GM23338 (cell line): Measurements from ENCODE around the gene SIL1. TPM values are rescaled to one million over a fixed set of nuclear protein-coding genes. Genes with fewer than 3 reads are reported as not detected.

Source experiments
- ATAC-seq: fragments of 200-7000 bp; cut with Tn5 transposase; 3 replicates; pipeline ENCODE4 v1.9.1; 2020
- DNase-seq: peaks from one replicate; pipeline ENCODE4 v3.0.0-alpha.2; 2015; ENCODE audit warnings: low spot score
- H2AFZ ChIP-seq: fragments of 200-600 bp; sonication (generic); 2 replicates; pipeline ENCODE4 v1.8.0; 2016; ENCODE audit warnings: antibody characterized with exemption, mild to moderate bottlenecking, moderate library complexity
- H3F3A ChIP-seq: fragments of 200-600 bp; sonication (generic); replicated peaks from 2 replicates; pipeline ENCODE4 v1.8.0; 2017; ENCODE audit warnings: antibody characterized with exemption, mixed run types, low read depth
- H3K27ac ChIP-seq: fragments of 200-600 bp; sonication (generic); 2 replicates; pipeline ENCODE4 v1.6.1; 2016; ENCODE audit warnings: low read depth
- H3K27me3 ChIP-seq: fragments of 200-600 bp; sonication (generic); 2 replicates; pipeline ENCODE4 v1.8.0; 2016; ENCODE audit warnings: mild to moderate bottlenecking, mixed run types, moderate library complexity; ENCODE audit not compliant: insufficient read depth
- H3K36me3 ChIP-seq: fragments of 200-600 bp; sonication (generic); 2 replicates; pipeline ENCODE4 v1.8.0; 2016; ENCODE audit warnings: mild to moderate bottlenecking; ENCODE audit not compliant: insufficient read depth
- H3K4me1 ChIP-seq: fragments of 200-600 bp; sonication (generic); 2 replicates; pipeline ENCODE4 v1.8.0; 2016; ENCODE audit warnings: mild to moderate bottlenecking, moderate library complexity; ENCODE audit not compliant: insufficient read depth
- H3K4me2 ChIP-seq: fragments of 200-600 bp; sonication (generic); 2 replicates; pipeline ENCODE4 v1.7.1; 2017; ENCODE audit warnings: mixed run types
- H3K4me3 ChIP-seq: fragments of 200-600 bp; sonication (generic); 2 replicates; pipeline ENCODE4 v1.6.1; 2016; ENCODE audit warnings: mixed run types
- H3K79me2 ChIP-seq: fragments of 200-600 bp; sonication (generic); replicated peaks from 2 replicates; pipeline ENCODE4 v1.8.0; 2017; ENCODE audit warnings: mild to moderate bottlenecking; ENCODE audit not compliant: insufficient read depth
- H3K9me2 ChIP-seq: fragments of 200-600 bp; sonication (generic); 2 replicates; pipeline ENCODE4 v1.8.0; 2017; ENCODE audit not compliant: insufficient read depth
- H4K20me1 ChIP-seq: fragments of 200-600 bp; sonication (generic); replicated peaks from 2 replicates; pipeline ENCODE4 v1.8.0; 2017; ENCODE audit warnings: mild to moderate bottlenecking; ENCODE audit not compliant: insufficient read depth
- H3K27ac Mint-ChIP-seq: 2 replicates; pipeline ENCODE4 v1.8.0; 2020; ENCODE audit warnings: inconsistent platforms, mild to moderate bottlenecking, moderate library complexity, mixed read lengths
- H3K27me3 Mint-ChIP-seq: 3 replicates; pipeline ENCODE4 v1.8.0; 2022; ENCODE audit warnings: low read depth, mild to moderate bottlenecking, moderate library complexity, mixed read lengths, inconsistent platforms; ENCODE audit not compliant: insufficient read depth, poor library complexity
- H3K36me3 Mint-ChIP-seq: 3 replicates; pipeline ENCODE4 v1.8.0; 2021; ENCODE audit warnings: low read depth, mild to moderate bottlenecking, inconsistent platforms, moderate library complexity, mixed read lengths
- H3K4me1 Mint-ChIP-seq: 3 replicates; pipeline ENCODE4 v1.8.0; 2020; ENCODE audit warnings: mild to moderate bottlenecking, inconsistent platforms, mixed read lengths
- H3K4me3 Mint-ChIP-seq: 3 replicates; pipeline ENCODE4 v1.8.0; 2021; ENCODE audit warnings: moderate library complexity, mild to moderate bottlenecking, inconsistent platforms, mixed read lengths
- H3K9me3 Mint-ChIP-seq: 3 replicates; pipeline ENCODE4 v1.8.0; 2020; ENCODE audit warnings: moderate library complexity, mild to moderate bottlenecking, inconsistent platforms, mixed read lengths
- CREB1 ChIP-seq: fragments of 250-450 bp; sonication (Bioruptor Pico); IDR thresholded peaks from 2 replicates; pipeline ENCODE4 v1.5.0; 2020; ENCODE audit warnings: low read depth, mild to moderate bottlenecking, moderate library complexity
- EZH2 ChIP-seq: fragments of 200-600 bp; sonication (generic); IDR thresholded peaks from one replicate; pipeline ENCODE4 v1.8.0; 2017; ENCODE audit warnings: antibody characterized with exemption, mild to moderate bottlenecking, low read depth; ENCODE audit not compliant: unreplicated experiment
- EZH2phosphoT487 ChIP-seq: fragments of 200-600 bp; sonication (generic); IDR thresholded peaks from one replicate; pipeline ENCODE4 v1.8.1; 2018; ENCODE audit warnings: antibody characterized with exemption; ENCODE audit not compliant: unreplicated experiment
- REST ChIP-seq: IDR thresholded peaks from one replicate; pipeline ENCODE4 v1.6.1; 2018; ENCODE audit warnings: antibody characterized with exemption; ENCODE audit not compliant: unreplicated experiment
- STAT1 ChIP-seq: IDR thresholded peaks from one replicate; pipeline ENCODE4 v1.6.1; 2016; ENCODE audit warnings: antibody characterized with exemption; ENCODE audit not compliant: unreplicated experiment
- ZNF114 ChIP-seq: fragments of 250-450 bp; sonication (Bioruptor Pico); IDR thresholded peaks from 2 replicates; pipeline ENCODE4 v1.5.0; 2020; ENCODE audit warnings: mild to moderate bottlenecking, moderate library complexity
- ZNF331 ChIP-seq: fragments of 250-450 bp; sonication (Bioruptor Pico); IDR thresholded peaks from 2 replicates; pipeline ENCODE4 v1.5.0; 2020; ENCODE audit warnings: low read depth, mild to moderate bottlenecking, moderate library complexity
- polyA plus RNA-seq: library from polyadenylated mRNA; unstranded; fragments of >200 nt; fragmentation: Nextera tagmentation; extraction: Ambion mirVana; gene quantifications from 2 replicates; pipeline ENCODE4 v1.2.1, GENCODE V29; 2016
- total RNA-seq: library from RNA; depleted of rRNA; stranded (reverse); fragments of >200 nt; shearing (Covaris generic); gene quantifications from 2 replicates; pipeline ENCODE4 v1.2.3, GENCODE V29; 2014

Gene SIL1
- total and polyA plus RNA-seq, 2 experiments from 2014 or later, result 5.5 to 5.9 TPM

GRCh38 chr5:139063664-139064054 is 134.5 kb downstream of the SIL1 start:
- Histone ChIP-seq H2AFZ (no peak overlapping the region), H3K36me3 (no peaks in the 10 kb centered on the region; the same call in 1 of the 2 replicates), H3K4me1 (peaks cover 8% of the 10 kb centered on the region; the same call in 1 of the 2 replicates), H3K79me2 (no peaks in the 10 kb centered on the region), H3F3A (no peaks in the 10 kb centered on the region), H3K27me3 (no peaks in the 10 kb centered on the region), H3K4me3 (no peak overlapping the region), H3K4me2 (no peak overlapping the region), H4K20me1 (no peaks in the 10 kb centered on the region), H3K9me2 (no peaks in the 10 kb centered on the region; the same call in 1 of the 2 replicates), H3K27ac (no peak overlapping the region)
- TF ChIP-seq EZH2phosphoT487 (no peak), CREB1 (CRISPR knock-in tag) (no peak), EZH2 (no peak), REST (no peak), STAT1 (no peak), ZNF331 (CRISPR knock-in tag) (no peak)
- Mint-ChIP-seq H3K27ac (no peak overlapping the region), H3K9me3 (no peaks in the 10 kb centered on the region; the same call in 2 of the 3 replicates), H3K27me3 (peaks cover 2% of the 10 kb centered on the region), H3K36me3 (no peaks in the 10 kb centered on the region), H3K4me1 (peaks cover 22% of the 10 kb centered on the region), H3K4me3 (no peak overlapping the region)
- no peak for ATAC-seq
- DNase-seq, result no peak

GRCh38 chr5:139062910-139063663 is 135.1 kb downstream of the SIL1 start:
- no peaks in the 10 kb centered on the region for H4K20me1 ChIP-seq
- H3K36me3 ChIP-seq, result no peaks in the 10 kb centered on the region; the same call in 1 of the 2 replicates
- no peak overlapping the region for H2AFZ ChIP-seq
- no peaks in the 10 kb centered on the region; the same call in 2 of the 3 replicates for H3K9me3 Mint-ChIP-seq
- H3K27me3 Mint-ChIP-seq, result peaks cover 2% of the 10 kb centered on the region
- H3K27ac ChIP-seq, result no peak overlapping the region
- no peaks in the 10 kb centered on the region for H3K79me2 ChIP-seq
- DNase-seq (no peak), ATAC-seq (no peak)
- TF ChIP-seq ZNF114 (CRISPR knock-in tag), result no peak
- TF ChIP-seq STAT1, result no peak
- H3K4me1 ChIP-seq, result peaks cover 8% of the 10 kb centered on the region; the same call in 1 of the 2 replicates
- no peak overlapping the region for H3K4me2 ChIP-seq
- H3K9me2 ChIP-seq, result no peaks in the 10 kb centered on the region; the same call in 1 of the 2 replicates
- H3K4me3 Mint-ChIP-seq, result no peak overlapping the region
- no peaks in the 10 kb centered on the region for H3K27me3 ChIP-seq
- H3K36me3 Mint-ChIP-seq, result no peaks in the 10 kb centered on the region
- H3K4me1 Mint-ChIP-seq, result peaks cover 22% of the 10 kb centered on the region
- H3F3A ChIP-seq, result no peaks in the 10 kb centered on the region
- no peak overlapping the region for H3K4me3 ChIP-seq
- no peak overlapping the region for H3K27ac Mint-ChIP-seq
